HTR-8/SVneo (cell line): ENCODE measurements around the gene GIT2.
"Not testable (repeated sequence)": the region's sequence is repeated elsewhere in the genome, so short reads cannot be mapped to it uniquely, and the experiment has no call there.

ENCODE experiments used
- DNase-seq: peaks from one replicate; pipeline ENCODE4 v3.0.0; 2011; ENCODE audit warnings: low spot score, mixed read lengths; ENCODE audit not compliant: insufficient read length
- FAIRE-seq: peaks from 2 replicates; lab custom pipeline; 2011; peaks lifted over from hg19 to GRCh38; lab: Jason Lieb, UNC

GIT2 gene

GRCh38 chr12:109986236-109986635 lies 9.9 kb downstream of the GIT2 start:
- FAIRE-seq: not testable (repeated sequence)

DNA sequence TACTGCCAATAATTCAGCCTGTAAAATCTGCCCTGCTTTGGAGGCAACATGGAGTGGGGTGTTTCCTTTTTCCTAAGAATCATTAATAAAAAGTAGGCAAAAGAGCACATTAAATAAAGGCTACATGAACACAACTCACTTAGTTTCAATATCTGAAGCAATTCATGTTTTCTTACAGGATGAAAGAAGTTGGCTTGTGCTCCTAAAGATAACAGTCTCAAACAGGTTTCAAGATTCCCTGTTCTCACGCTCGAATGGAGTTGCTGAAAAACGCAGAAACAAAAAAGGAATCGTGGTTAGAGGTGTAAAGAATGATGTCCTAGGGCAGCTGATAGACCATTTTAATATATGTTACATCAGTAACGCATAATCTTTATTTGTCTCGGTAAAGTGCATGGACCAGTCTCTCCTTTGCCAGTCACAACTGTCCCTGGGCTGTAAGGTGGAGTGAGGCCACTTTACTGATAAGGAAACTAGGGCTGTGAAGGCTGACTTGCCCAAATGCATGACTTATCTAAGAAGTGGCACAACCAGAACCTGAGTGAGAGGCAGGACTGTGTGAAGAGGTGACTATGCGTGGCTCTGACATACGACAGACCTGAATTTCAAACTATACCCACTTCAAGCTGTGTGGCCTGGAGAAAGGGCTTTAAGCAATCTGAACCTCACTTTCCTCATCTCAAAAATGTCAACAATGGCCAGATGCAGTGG lies 12.6 kb downstream of the GIT2 start:
- FAIRE-seq (no peak), DNase-seq (no peak)

More at GRCh38 chr12:109986236-109986635, 9.9 kb downstream of the GIT2 start:
- DNase-seq: not testable (repeated sequence)

DNA sequence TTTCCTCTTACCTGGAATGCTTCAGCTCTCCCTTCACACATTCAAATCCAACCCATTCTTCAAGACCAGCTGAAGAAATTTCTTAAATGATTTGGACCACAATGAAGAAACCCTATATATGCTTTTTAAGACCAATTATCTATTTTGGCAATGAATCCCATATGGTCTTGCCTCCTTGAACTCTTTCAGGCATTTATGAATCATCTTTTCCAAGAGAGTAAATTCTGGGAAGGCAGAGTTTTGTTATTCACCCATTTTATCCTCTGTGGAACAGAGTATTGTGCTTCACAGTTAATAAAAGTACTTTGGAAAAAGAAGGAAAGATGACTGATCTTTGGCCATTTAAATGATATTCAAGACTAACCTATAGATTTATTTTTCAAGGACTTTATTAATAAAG lies 14.0 kb downstream of the GIT2 start:
- no peak for FAIRE-seq
- DNase-seq: no peak

GRCh38 chr12:109981311-109981710 lies 14.9 kb downstream of the GIT2 start:
- FAIRE-seq (no peak), DNase-seq (no peak)

- no peak for DNase-seq
- FAIRE-seq: no peak
Measured at GRCh38 chr12:109972821-109973220, 23.3 kb downstream of the GIT2 start.

DNA sequence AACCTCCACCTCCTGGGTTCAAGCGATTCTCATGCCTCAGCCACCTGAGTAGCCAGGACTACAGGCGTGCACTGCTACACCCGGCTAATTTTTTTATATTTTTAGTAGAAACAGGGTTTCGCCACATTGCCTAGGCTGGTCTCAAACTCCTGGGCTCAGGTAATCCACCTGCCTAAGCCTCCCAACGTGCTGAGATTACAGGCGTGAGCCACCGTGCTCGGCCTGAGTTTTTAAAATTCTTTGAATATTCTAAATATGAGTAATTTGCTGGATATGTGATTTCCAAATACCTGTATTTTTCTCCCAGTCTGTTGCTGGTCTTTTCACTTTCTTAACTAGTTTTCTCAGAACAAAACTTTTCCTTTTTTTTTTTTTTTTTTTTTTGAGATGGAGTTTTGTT lies 27.4 kb downstream of the GIT2 start:
- FAIRE-seq (no peak), DNase-seq (no peak)

- FAIRE-seq: no peak
Measured at GRCh38 chr12:109968032-109968420, 28.1 kb downstream of the GIT2 start.

DNA sequence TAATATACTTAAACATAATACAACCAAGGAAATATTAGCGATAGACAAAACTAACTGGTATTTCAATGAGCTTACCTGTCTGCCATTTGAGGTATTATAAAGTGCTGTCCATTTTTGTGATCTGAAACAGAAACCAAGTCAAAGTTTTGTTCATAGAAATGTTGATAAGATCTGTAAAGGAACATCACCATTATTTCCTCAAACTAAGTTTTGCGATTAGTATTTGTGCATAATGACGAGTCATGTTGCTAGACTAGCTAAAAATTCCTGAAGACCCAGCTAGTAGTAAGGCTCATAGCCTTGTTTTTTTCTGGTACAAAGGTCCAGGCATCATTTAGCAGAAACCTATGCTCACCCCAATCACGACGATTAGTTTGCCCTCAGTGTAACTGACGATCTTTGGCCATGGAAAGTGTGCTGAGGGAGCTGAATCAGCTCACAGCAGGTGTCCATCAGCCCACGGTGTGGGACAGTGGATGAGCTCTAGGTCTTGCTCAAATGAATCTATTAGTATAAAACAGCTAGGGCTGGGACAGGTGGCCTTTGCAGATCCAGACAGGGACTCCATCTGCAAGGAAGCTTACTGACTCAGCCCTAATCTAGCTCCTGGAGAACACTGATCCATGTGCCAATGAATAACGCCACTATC lies 28.7 kb downstream of the GIT2 start:
- no peak for FAIRE-seq
- no peak for DNase-seq

More at GRCh38 chr12:109968032-109968420, 28.1 kb downstream of the GIT2 start:
- DNase-seq: no peak

DNA sequence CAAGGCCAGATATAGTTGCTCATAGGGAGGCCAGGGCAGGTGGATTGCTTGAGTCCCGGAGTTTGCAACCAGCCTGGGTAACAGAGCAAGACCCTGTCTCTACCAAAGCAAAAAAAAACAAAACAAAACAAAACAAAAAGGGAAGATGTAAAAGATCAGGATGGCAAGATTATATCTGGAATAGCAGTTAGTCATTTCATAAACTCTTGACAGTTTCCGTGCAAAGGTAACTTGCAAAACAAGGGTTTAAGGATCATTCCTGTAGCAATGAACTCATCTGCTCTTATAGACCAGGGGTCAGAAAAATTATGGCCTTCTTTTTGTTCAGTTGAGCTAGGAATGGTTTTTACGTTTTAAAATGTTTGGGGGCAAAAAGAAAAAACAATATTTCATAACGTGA lies 29.6 kb downstream of the GIT2 start:
- no peak for DNase-seq
- FAIRE-seq: no peak

GRCh38 chr12:109963743-109964429 lies 32.3 kb downstream of the GIT2 start:
- FAIRE-seq (no peak), DNase-seq (no peak)

DNA sequence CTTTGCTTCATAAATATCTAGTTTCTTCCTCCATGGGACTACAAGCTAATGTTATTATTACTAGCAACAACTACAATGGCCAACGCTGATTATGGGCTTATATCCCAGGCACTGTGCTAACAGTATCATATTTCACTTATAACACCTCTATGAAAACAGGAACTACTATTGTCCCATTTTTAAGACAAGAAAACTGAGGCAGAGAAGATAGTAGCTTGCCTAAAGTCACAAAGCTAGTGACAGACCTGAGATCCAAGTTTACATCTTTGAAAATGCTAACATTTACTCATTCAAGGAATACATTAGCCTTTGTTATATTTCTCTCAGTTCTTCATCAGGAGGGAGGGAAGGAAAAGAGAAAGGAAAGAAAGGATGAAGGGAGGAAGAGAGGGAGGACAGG lies 32.8 kb downstream of the GIT2 start:
- DNase-seq (no peak), FAIRE-seq (no peak)

DNA sequence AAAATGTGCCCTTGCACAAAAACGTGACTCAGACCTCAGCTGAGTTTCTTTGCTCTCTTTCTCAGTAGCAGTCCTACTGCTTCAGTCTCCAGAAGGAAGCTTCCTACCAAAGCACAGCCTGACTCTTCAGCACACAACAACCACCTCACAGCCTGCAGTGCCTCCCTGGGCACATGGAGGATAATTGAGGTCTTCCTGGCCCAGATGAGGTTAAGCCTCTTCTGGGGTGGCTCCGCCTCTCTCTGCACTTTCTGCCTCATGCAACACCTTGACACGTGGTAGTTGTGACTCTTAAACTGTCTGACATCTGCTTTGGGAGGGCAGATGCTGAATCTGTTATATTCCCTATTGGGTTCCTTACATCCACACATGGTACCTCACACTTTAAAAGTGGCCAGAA lies 33.8 kb downstream of the GIT2 start:
- no peak for DNase-seq
- no peak for FAIRE-seq

- no peak for FAIRE-seq
- no peak for DNase-seq
Measured at GRCh38 chr12:109961612-109962011, 34.6 kb downstream of the GIT2 start.

- FAIRE-seq (no peak), DNase-seq (no peak)
Measured at GRCh38 chr12:109961201-109961600, 35.0 kb downstream of the GIT2 start.

DNA sequence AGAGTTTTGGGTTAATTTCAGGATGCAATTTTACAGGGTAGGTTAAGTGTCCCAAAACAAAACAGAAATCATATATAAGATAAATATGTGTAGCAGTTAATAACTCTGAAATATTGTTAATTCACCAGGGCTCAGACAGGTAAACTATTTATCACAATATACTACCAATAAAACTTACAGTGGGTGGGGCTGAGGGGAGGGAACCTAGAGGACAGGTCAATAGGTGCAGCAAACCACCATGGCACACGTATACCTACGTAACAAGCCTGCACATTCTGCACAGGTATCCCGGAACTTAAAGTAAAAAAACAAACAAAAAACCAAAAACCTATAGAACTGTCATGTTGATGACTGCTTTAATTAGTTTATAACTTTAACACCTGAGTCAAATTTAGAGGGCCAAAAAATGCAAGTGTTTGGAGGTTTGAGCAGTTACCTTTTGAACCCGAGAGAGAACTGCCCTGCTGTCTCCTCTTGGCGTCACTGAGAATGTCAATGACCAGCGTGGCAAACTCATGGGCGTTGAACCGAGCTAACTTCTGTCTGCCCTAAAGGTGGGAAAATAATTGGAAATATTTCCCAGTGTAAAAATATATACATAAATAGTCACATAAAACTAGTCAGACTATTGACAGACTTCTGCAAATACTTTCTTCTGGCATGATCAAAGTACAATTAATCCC lies 36.6 kb downstream of the GIT2 start:
- DNase-seq: no peak
- FAIRE-seq: no peak

GRCh38 chr12:109958374-109958773 lies 37.8 kb downstream of the GIT2 start:
- DNase-seq (no peak), FAIRE-seq (no peak)

DNA sequence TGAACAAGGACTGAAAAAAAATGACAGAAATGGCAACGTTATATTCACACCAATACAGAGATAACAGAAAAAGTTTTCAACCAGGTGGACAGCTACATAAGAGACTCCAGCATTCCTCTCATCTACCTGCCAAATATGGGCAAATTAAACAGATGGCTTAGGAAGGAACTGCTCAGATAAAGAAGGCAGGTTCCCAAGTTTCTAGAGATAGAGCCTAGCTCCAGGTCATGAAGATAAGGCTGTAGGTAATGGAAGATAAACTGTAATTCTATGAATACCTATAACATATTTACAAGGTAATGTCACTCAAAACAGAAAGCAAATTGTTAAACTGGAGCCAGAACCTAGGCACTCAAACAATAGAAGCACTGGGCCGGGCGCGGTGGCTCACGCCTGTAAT lies 42.5 kb downstream of the GIT2 start:
- FAIRE-seq (no peak), DNase-seq (no peak)

DNA sequence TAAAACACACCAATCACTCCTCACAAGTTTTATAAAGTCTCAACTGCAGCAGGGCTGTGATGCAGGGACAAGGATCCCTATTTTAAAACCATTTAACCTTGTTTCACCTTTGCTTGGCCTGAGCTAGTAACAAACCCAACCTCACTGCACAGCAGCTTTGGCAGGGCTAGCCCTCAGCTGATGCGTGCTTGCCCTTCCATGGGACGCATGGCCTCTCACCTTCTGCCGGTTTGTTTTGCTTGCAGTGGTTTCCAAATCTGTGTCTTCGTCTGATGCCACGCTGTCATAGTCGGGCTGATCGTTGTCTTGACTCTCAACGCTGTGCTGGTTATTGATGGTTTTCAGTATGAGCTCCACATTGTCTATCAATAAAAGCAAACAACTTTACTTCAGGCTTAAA lies 43.3 kb downstream of the GIT2 start:
- no peak for FAIRE-seq
- DNase-seq: no peak

GRCh38 chr12:109952160-109952858 lies 43.9 kb downstream of the GIT2 start:
- no peak for DNase-seq

DNA sequence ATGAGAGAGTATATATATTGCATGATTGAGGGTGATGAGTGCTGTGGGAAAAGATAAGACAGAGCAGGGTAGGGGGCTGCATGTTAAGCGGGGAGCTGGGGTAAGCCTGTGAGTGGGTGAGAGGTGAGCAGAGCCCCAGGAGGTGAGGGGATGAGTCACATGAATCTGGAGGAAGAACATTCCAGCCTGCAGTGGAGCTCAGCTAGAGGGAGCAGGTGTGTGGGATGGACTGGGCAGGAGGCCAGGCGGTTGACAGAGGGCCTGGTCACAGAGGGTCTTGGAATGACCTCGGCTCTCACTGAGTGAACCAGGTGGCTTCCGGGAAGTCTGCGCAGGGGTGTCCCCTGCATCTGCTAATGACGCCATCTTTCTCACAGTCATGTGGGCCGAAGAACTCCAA lies 44.4 kb downstream of the GIT2 start:
- DNase-seq (peak; percentile 75), FAIRE-seq (no peak)

More at GRCh38 chr12:109952160-109952858, 43.9 kb downstream of the GIT2 start:
- no peak for FAIRE-seq
